RWPE1 (cell line): Measurements from ENCODE around the gene TMEM121.
"Not testable (repeated sequence)": the region's sequence is repeated elsewhere in the genome, so short reads cannot be mapped to it uniquely, and the experiment has no call there.

Source experiments
- CTCF ChIA-PET: fragments of 350-600 bp; sonication (Branson Sonifier 250); formaldehyde crosslinking; extraction: SDS; loops from one replicate; lab custom pipeline; 2021; lab: Yijun Ruan, JAX
- POLR2A ChIA-PET: fragments of 400-600 bp; formaldehyde crosslinking; extraction: SDS; loops from one replicate; lab custom pipeline; 2020; ENCODE audit warnings: antibody characterized with exemption; ENCODE audit not compliant: low non-redundant PET; lab: Yijun Ruan, JAX
- DNase-seq: peaks from one replicate; pipeline ENCODE4 v3.0.0; 2012; ENCODE audit warnings: low spot score
- H3K27ac ChIP-seq: fragments of 450-650 bp; 2 replicates; pipeline ENCODE4 v1.5.1; 2017
- TF ChIP-seq, protein P1 (sequence below): fragments of 450-650 bp; conservative IDR thresholded peaks from 2 replicates; pipeline ENCODE4 v1.5.1; 2017; ENCODE audit warnings: low read depth, mild to moderate bottlenecking

Gene TMEM121

DNA sequence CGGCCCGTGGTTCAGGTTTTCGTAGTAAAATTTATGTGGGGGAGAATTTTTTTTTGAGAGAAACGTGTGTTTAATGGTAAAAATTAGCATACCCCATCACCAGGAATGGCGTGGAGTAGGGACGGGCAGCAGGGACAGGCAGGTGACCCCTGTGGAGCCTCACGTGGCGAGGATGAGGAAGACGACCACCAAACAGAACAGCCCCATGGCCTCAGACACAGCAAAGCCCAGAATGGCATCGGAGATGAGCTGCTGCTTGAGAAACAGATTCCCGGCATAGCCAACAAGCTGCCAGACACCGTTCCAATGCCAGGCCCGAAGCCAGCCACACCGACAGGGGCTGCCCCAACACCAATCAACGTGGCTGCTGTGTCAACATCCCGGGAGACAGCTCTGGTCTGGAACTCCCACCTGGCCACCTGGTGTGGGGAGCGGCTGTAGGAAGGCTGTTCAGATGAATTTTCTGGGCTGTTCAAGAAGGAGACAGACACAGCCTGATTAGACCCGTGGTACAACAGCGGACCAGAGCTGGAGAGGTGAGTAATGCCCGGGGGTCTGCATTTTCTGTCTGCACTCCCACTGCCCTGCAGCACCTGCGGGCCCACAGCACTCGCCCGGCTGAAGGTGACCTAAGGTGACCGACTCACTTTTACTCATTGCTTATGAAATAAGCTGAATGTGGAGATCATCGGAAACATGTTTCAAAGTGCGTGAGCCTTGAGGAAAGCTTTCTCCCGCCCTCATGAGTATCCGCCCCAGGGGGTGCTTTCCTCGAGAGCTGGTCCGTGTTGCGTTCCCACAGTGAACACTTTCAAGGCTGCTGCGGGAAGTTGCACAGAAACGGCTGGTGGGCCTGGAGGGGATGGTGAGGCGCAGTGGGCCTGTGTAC, 10.6 kb downstream of the TMEM121 start:
- TF ChIP-seq, protein P1, sequence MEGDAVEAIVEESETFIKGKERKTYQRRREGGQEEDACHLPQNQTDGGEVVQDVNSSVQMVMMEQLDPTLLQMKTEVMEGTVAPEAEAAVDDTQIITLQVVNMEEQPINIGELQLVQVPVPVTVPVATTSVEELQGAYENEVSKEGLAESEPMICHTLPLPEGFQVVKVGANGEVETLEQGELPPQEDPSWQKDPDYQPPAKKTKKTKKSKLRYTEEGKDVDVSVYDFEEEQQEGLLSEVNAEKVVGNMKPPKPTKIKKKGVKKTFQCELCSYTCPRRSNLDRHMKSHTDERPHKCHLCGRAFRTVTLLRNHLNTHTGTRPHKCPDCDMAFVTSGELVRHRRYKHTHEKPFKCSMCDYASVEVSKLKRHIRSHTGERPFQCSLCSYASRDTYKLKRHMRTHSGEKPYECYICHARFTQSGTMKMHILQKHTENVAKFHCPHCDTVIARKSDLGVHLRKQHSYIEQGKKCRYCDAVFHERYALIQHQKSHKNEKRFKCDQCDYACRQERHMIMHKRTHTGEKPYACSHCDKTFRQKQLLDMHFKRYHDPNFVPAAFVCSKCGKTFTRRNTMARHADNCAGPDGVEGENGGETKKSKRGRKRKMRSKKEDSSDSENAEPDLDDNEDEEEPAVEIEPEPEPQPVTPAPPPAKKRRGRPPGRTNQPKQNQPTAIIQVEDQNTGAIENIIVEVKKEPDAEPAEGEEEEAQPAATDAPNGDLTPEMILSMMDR, result no peak
- ChIA-PET POLR2A (no interaction called here), CTCF (interaction anchor here (0.5 to 1.4 kb wide), 10 partner anchors 9 to 1112 kb away, joined by 3 to 5 read pairs (median 3); no protein-coding TSS in a partner anchor)
- DNase-seq, result no peak
- no peak overlapping the region for H3K27ac ChIP-seq

DNA sequence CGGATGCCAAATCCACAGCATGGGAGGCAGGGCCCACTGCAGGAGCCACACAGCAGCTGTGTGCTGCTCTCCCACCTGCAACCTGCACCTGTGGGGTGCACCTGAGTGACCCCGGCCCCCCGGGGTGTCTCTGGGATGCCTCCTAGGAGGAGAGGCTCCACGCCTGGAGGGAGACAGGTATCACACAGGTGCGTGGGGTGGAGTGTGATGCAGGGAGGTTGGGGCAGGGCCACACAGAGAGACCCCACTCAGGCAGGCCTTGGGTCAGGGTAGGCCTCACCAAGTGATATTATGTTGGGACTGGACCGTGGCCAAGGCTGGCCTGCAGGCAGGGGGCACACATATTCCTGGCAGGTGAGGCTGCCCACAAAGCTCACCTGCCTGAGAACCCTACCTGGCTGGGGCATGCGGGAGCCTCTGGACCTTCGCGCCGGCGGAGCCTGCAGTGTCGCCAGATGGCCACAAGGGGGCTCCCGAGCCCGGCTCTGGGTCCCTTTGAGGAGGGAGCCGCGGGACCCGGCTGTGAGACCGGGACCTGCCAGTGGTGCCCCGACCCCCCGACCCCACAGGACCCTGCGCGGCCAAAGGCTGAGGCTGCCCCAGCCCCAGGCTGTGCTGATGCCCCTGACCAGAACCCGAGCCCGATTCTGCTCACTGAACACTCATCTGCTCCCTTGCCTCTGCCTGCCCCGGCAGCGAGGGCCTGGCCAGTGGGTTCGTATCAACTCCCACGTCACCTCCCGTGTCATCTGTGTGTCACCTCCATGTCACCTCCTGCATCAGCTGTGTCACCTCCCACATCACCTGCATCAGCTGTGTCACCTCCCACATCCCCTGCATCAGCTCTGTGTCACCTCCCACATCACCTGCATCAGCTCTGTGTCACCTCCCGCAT, 11.4 kb downstream of the TMEM121 start:
- ChIA-PET POLR2A (no interaction called here), CTCF (interaction anchor here (0.6 to 1.4 kb wide), 12 partner anchors 8 to 1113 kb away, joined by 3 to 5 read pairs (median 3); no protein-coding TSS in a partner anchor)
- no peak overlapping the region for H3K27ac ChIP-seq
- peak; percentile 73 for DNase-seq
- TF ChIP-seq, protein P1, result peak; percentile 96

DNA sequence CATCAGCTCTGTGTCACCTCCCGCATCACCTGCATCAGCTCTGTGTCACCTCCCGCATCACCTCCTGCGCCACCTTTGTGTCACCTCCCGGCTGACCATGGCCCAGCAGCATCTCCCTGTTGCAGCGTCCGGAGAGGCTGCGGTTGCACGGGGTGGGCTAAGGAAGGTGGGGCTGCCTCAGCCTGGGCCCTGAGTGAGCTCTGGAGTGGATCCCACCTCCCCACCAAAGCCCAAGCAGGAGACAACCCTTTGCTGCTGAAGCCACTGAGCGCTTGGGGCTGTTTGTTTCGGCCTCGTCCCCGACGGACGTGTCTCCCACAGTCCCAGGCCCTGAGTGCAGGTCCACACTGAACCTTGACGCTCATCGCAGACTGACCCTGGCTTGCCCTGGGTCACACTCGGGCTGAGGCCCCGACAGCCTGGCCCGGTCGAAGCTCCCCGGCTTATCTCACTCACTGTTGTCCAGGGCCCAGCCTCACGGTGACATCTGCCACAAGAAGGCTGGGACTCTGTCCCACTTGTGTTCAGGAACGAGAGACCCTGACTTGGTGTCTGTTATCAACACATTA, 12.2 kb downstream of the TMEM121 start:
- ChIA-PET CTCF (interaction anchor here (0.6 to 1.4 kb wide), 5 partner anchors 9 to 244 kb away, joined by 3 to 4 read pairs (median 3); no protein-coding TSS in a partner anchor), POLR2A (no interaction called here)
- DNase-seq, result no peak
- TF ChIP-seq, protein P1, result no peak
- H3K27ac ChIP-seq, result no peak overlapping the region

- TF ChIP-seq, protein P1, result no peak
- ChIA-PET CTCF (interaction anchor here (0.7 kb wide), 1 partner anchor 8 kb away, joined by 6 read pairs; no protein-coding TSS in a partner anchor), POLR2A (no interaction called here)
- no peak overlapping the region for H3K27ac ChIP-seq
- DNase-seq, result no peak
These were observed 14.4 kb downstream of the TMEM121 start for GRCh38 chr14:105540811-105541210.

DNA sequence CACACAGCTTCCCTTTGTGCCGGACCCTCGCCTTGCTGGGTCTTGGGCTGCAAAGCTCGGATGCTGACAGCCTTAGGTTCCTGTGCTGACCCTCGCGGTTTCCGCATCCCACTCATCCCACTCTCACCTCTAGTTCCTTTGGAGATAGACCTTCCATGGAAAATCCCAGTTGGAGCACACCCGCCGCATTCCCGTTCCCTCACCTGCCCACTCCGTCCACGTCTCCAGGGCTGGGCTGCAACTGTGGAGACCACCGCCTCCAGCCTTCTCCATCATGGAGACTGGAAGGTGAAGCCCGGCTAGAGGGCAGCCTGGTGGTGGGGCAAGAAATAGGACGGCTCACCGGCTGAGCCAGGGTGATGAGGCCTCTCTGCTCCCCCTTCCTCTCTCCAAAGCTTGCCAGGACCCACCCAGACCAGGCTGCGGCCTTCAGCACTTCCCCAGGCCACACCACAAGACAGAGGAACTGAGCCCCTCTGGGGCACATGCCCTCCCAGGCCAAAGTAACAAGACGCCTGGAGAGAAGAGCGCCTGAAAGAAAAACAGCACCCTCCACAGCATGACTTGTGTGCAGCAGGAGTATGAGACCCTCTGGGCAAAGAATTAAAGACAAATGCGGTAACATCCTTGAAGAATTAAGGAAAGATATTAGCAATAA, 15.0 kb downstream of the TMEM121 start:
- ChIA-PET POLR2A (no interaction called here), CTCF (interaction anchor here (0.7 kb wide), 1 partner anchor 7 kb away, joined by 6 read pairs; no protein-coding TSS in a partner anchor)
- TF ChIP-seq, protein P1, result no peak
- H3K27ac ChIP-seq, result no peak overlapping the region
- DNase-seq, result no peak

DNA sequence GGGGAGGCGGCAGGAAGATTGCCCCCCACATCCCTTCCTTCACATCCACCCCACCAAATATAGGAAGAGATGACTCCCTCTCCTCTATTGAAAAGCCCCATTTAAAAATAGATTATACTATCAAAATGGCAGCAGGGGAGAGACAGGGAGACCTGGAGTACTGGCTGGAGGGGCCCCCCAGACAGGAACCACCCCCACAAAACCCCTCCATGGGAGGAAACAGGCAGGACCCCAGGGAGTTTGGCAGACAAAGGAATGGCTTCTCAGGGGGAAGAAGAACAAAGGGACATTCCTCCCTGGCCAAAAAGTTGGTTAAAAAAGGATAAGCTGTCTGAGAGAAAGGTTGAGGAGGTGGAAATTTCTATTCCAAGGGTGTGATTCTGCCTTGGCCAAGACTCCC, 19.3 kb downstream of the TMEM121 start:
- CTCF ChIA-PET, result not testable (repeated sequence)

DNA sequence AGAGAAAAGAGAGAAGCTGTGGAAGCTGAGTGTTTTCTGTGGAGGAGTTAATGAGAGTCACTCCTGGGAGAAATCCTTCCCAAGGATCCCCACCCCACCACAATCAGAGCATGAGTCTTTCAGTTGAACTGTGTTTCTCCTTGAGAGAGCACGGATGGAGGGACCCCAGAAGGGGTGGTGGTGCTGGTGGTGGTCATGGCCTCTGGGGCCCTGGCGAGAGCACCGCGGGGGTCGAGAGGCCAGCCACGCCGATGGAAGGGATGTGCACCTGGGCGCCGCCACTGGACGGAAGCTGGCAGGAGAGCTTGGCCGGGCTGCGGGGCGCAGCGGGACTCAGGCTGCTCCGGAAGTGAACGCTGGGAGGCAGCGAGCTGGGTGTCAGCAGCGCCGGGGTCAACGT, 20.0 kb downstream of the TMEM121 start:
- CTCF ChIA-PET, POLR2A ChIA-PET, DNase-seq, H3K27ac ChIP-seq: not testable (repeated sequence)

More for the DNA sequence above, 19.3 kb downstream of the TMEM121 start:
- POLR2A ChIA-PET, DNase-seq, H3K27ac ChIP-seq: not testable (repeated sequence)

- POLR2A ChIA-PET, DNase-seq, H3K27ac ChIP-seq, CTCF ChIA-PET: not testable (repeated sequence)
These were observed 20.7 kb downstream of the TMEM121 start for GRCh38 chr14:105547072-105547471.
